Liver (tissue), 2 donors: ENCODE measurements around the gene ZNF273.
"Not testable (repeated sequence)": the region's sequence is repeated elsewhere in the genome, so short reads cannot be mapped to it uniquely, and the experiment has no call there.

Source experiments
- CTCF ChIP-seq: fragments of 150-350 bp; IDR thresholded peaks from 2 replicates; pipeline ENCODE4 v1.5.1; 2017; ENCODE audit warnings: improper control_type of control experiment, low read depth, low read length; ENCODE audit not compliant: missing input control
- REST ChIP-seq: IDR thresholded peaks from 2 replicates; pipeline ENCODE4 v1.6.1; 2016; ENCODE audit warnings: antibody characterized with exemption, mild to moderate bottlenecking
- donor health status: healthy.

- TF ChIP-seq CTCF, REST: not testable (repeated sequence)
Measured at GRCh38 chr7:64915301-64915700, 12.2 kb downstream of the ZNF273 start.
